Smooth muscle cell (in vitro differentiated cells): ENCODE data around the gene TPSB2. TPM values are rescaled to one million over a fixed set of nuclear protein-coding genes. Genes with fewer than 3 reads are reported as not detected.

Source experiments
- DNase-seq: peaks from one replicate; lab custom pipeline; 2025; ENCODE audit not compliant: unreplicated experiment; lab: John Stamatoyannopoulos, UW
- H2AFZ ChIP-seq: fragments of 200-600 bp; sonication (generic); 2 replicates; pipeline ENCODE4 v1.6.0; 2016; ENCODE audit warnings: antibody characterized with exemption, low read depth, mild to moderate bottlenecking
- H3F3A ChIP-seq: fragments of 200-600 bp; sonication (generic); 2 replicates; pipeline ENCODE4 v1.6.0; 2017; ENCODE audit warnings: antibody characterized with exemption, low read depth
- H3K27ac ChIP-seq: fragments of 200-600 bp; sonication (generic); 2 replicates; pipeline ENCODE4 v1.5.1; 2016; ENCODE audit warnings: low read depth, mild to moderate bottlenecking
- H3K27me3 ChIP-seq: fragments of 200-600 bp; sonication (generic); 2 replicates; pipeline ENCODE4 v1.6.1; 2016; ENCODE audit warnings: low read depth, mild to moderate bottlenecking
- H3K36me3 ChIP-seq: fragments of 200-600 bp; sonication (generic); 2 replicates; pipeline ENCODE4 v1.5.1; 2016; ENCODE audit warnings: low read depth
- H3K4me1 ChIP-seq: fragments of 200-600 bp; sonication (generic); 2 replicates; pipeline ENCODE4 v1.5.1; 2016; ENCODE audit warnings: low read depth
- H3K4me2 ChIP-seq: fragments of 200-600 bp; sonication (generic); 2 replicates; pipeline ENCODE4 v1.6.0; 2016; ENCODE audit warnings: mild to moderate bottlenecking
- H3K4me3 ChIP-seq: fragments of 200-600 bp; sonication (generic); 2 replicates; pipeline ENCODE4 v1.5.1; 2016; ENCODE audit warnings: mild to moderate bottlenecking
- H3K79me2 ChIP-seq: fragments of 200-600 bp; sonication (generic); 2 replicates; pipeline ENCODE4 v1.6.0; 2016; ENCODE audit warnings: low read depth, mild to moderate bottlenecking
- H3K9ac ChIP-seq: fragments of 200-600 bp; sonication (generic); 2 replicates; pipeline ENCODE4 v1.6.0; 2016; ENCODE audit warnings: low read depth
- H3K9me3 ChIP-seq: fragments of 200-600 bp; sonication (generic); replicated peaks from 2 replicates; pipeline ENCODE4 v1.5.1; 2016; ENCODE audit warnings: low read depth
- H4K20me1 ChIP-seq: fragments of 200-600 bp; sonication (generic); 2 replicates; pipeline ENCODE4 v1.6.0; 2016; ENCODE audit warnings: low read depth
- CTCF ChIP-seq: fragments of 200-600 bp; sonication (generic); IDR thresholded peaks from 2 replicates; pipeline ENCODE4 v1.5.1; 2017; ENCODE audit warnings: borderline replicate concordance, mild to moderate bottlenecking, antibody characterized with exemption; ENCODE audit not compliant: insufficient read depth, poor library complexity, severe bottlenecking
- WGBS: methylation state at CpG from one replicate; pipeline ENCODE4 v1.1.7; 2016; ENCODE audit warnings: low lambda C conversion rate; 5-methylcytosine and 5-hydroxymethylcytosine counted together
- polyA plus RNA-seq: library from polyadenylated mRNA; unstranded; fragments of >200 nt; fragmentation: Nextera tagmentation; extraction: Ambion mirVana; gene quantifications from 2 replicates; pipeline ENCODE4 v1.2.1, GENCODE V29; 2016
- total RNA-seq: library from RNA; depleted of rRNA; stranded (reverse); fragments of >200 nt; gene quantifications from 2 replicates; pipeline ENCODE4 v1.2.3, GENCODE V29; 2014

The TPSB2 gene
- total and polyA plus RNA-seq, 2 experiments from 2014 or later: not detected

DNA sequence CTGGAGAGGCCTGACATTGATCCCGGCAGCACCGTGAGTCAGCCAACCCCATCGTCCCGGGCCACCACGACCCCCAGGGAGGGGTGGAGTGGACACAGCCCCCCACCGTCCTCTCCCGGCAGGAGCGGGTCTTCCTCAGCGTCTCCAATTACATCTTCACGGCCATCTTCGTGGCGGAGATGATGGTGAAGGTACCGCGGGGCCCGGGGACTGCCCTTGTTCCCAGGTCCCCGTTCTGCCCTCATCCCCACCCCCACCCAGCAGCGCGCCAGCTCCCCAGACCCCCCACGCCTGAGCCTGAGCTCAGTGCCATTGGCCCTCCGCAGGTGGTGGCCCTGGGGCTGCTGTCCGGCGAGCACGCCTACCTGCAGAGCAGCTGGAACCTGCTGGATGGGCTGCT is 19.5 kb downstream of the TPSB2 start:
- H3K27ac ChIP-seq: no peak overlapping the region
- H2AFZ ChIP-seq: no peak overlapping the region
- no peak overlapping the region for H3K4me2 ChIP-seq
- H3K27me3 ChIP-seq: no peaks in the 10 kb centered on the region
- no peaks in the 10 kb centered on the region for H3F3A ChIP-seq
- no peaks in the 10 kb centered on the region for H4K20me1 ChIP-seq
- no peak for DNase-seq
- no peak for TF ChIP-seq CTCF
- H3K4me1 ChIP-seq: no peaks in the 10 kb centered on the region
- no peak overlapping the region for H3K9ac ChIP-seq
- WGBS: 97% methylated on average over 18 of the region's 23 CpGs
- no peaks in the 10 kb centered on the region for H3K9me3 ChIP-seq
- H3K4me3 ChIP-seq: no peak overlapping the region
- no peaks in the 10 kb centered on the region for H3K79me2 ChIP-seq
- H3K36me3 ChIP-seq: no peaks in the 10 kb centered on the region

DNA sequence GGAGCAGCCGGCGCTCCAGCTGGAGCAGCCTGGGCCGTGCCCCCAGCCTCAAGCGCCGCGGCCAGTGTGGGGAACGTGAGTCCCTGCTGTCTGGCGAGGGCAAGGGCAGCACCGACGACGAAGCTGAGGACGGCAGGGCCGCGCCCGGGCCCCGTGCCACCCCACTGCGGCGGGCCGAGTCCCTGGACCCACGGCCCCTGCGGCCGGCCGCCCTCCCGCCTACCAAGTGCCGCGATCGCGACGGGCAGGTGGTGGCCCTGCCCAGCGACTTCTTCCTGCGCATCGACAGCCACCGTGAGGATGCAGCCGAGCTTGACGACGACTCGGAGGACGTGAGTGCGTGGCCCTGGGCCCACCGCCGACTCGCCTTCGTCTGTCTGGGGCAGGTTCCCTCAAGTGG is 20.9 kb downstream of the TPSB2 start:
- no peaks in the 10 kb centered on the region for H4K20me1 ChIP-seq
- 94% methylated on average over 29 of the region's 43 CpGs for WGBS
- no peak overlapping the region for H2AFZ ChIP-seq

DNA sequence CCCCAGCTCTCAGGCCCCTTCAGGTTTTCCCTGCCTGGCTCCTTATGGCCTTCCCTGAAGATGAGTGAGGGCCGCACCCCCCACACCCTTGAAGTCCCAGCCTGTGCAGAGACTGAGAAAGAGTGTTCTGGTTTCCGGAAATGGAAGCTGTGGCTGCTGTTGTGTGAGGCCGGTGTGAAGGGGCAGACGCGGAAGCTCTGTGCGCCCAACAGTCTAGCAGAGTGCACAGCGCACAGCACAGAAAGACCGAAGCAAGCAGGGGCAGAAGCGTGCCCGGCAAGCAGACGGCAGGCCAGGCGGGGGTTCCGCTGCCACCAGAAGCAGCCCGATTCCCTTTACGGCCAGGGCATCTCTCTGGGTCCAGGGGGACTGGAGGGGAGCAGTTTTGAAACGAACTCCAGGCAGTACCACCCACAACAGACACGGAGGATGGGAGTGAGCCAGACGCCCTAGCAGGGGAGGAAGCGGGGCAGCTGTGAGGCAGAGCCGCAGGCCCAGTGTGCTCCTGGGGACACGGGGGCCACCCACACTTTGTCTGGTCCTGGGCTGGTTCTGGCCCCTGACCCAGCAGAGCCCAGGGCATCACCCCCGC is 21.6 kb downstream of the TPSB2 start:
- 96% methylated on average over 22 of the region's 22 CpGs for WGBS
- no peaks in the 10 kb centered on the region for H3K4me1 ChIP-seq
- H4K20me1 ChIP-seq: no peaks in the 10 kb centered on the region
- no peak for TF ChIP-seq CTCF
- no peak overlapping the region for H3K9ac ChIP-seq
- H3K4me2 ChIP-seq: no peak overlapping the region
- H3K79me2 ChIP-seq: no peaks in the 10 kb centered on the region
- H3K36me3 ChIP-seq: no peaks in the 10 kb centered on the region
- no peaks in the 10 kb centered on the region for H3K9me3 ChIP-seq
- H3K4me3 ChIP-seq: no peak overlapping the region
- no peak overlapping the region for H3K27ac ChIP-seq
- H2AFZ ChIP-seq: no peak overlapping the region
- DNase-seq: no peak
- H3K27me3 ChIP-seq: no peaks in the 10 kb centered on the region
- no peaks in the 10 kb centered on the region for H3F3A ChIP-seq

More for the DNA sequence above, 20.9 kb downstream of the TPSB2 start:
- Histone ChIP-seq H3K4me3 (no peak overlapping the region), H3K27me3 (no peaks in the 10 kb centered on the region), H3K9me3 (no peaks in the 10 kb centered on the region), H3K36me3 (no peaks in the 10 kb centered on the region), H3F3A (no peaks in the 10 kb centered on the region), H3K4me2 (no peak overlapping the region), H3K79me2 (no peaks in the 10 kb centered on the region), H3K4me1 (no peaks in the 10 kb centered on the region), H3K9ac (no peak overlapping the region), H3K27ac (no peak overlapping the region)
- TF ChIP-seq CTCF: no peak
- DNase-seq: no peak

- no peaks in the 10 kb centered on the region for H3K4me1 ChIP-seq
- H3K4me3 ChIP-seq: no peak overlapping the region
- no peak overlapping the region for H3K4me2 ChIP-seq
- H3K9ac ChIP-seq: no peak overlapping the region
- H3K36me3 ChIP-seq: no peaks in the 10 kb centered on the region
- no peaks in the 10 kb centered on the region for H3K9me3 ChIP-seq
- no peak for TF ChIP-seq CTCF
- H4K20me1 ChIP-seq: no peaks in the 10 kb centered on the region
- no peaks in the 10 kb centered on the region for H3K27me3 ChIP-seq
- WGBS: 91% methylated on average over 15 of the region's 16 CpGs
- no peaks in the 10 kb centered on the region for H3K79me2 ChIP-seq
- H3K27ac ChIP-seq: no peak overlapping the region
- H3F3A ChIP-seq: no peaks in the 10 kb centered on the region
- H2AFZ ChIP-seq: no peak overlapping the region
- no peak for DNase-seq
Measured at GRCh38 chr16:1206786-1207185, 23.2 kb downstream of the TPSB2 start.
